ENCODE data around the gene EFNA4. TPM values are rescaled to one million over a fixed set of nuclear protein-coding genes. Genes with fewer than 3 reads are reported as not detected.

EFNA4 gene
- total and polyA plus RNA-seq, 9 of the 15 experiments (the other 6 are each of a cell fraction or from before 2014, with no cell fraction given), result 0.68 to 7.4 (median 6.1) TPM

DNA sequence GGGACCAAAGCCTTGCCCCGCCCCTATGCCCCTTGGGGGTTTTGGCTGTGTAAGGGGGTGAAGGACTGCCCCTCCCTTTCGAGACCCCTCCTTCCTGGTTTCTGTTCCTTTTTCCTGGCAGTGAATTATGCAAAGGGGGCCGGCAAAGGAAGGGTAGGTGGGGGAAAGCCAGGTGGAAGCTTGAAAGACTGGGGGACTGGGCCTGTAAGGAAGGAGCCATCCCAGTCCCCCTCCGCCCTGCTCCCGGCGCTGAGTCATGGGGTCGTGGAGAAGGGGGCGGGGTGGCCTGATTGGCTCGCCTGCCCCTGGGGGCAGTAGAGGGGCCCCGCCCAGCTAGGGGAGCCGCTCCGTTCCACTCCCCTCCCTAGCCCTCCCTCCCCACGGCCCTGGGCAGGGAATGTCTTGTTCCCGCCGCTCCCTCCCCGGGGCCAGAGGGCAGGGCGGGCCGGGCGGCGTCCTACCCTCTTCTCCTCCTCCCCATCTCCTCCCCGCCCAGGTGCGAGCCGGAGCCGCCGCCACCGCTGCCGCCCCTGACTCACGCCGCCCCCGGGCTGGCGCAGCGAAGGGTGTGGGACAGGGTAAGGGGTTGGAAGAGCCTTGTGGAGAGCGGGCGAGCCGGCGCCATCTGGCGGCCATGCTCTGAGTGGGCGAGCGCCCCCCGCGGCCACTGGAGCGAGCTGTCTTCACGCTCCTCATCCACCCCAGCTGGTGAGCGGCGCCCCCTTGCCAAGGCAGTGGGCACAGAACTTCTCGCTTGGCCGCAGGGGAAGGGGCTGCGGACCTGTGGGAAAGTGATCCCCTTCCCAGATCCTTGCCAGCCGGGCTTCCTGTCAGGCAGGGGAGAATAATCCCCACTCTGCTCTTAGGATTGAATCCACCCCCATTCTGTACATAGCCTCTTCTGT, 46.2 kb upstream of the EFNA4 start (continued):
- TF ChIP-seq ETV6 (IDR thresholded peaks at IDR 0.05; ENCODE audit: borderline replicate concordance in 1 of 2, low read depth in 2 of 2, low read length in 1 of 2) (0 out of 4 replicates have a peak, but pooled peaks of 1 of the 2 experiments have one; percentile 55), ETV6 (CRISPR knock-in tag; IDR thresholded peaks at IDR 0.05; ENCODE audit: borderline replicate concordance) (no peak), TRIM28 (IDR thresholded peaks at IDR 0.05) (peak; percentile 32; the same call in 1 of the 2 replicates), ARHGAP35 (IDR thresholded peaks at IDR 0.05; ENCODE audit: partially characterized antibody) (no peak), MEF2A (IDR thresholded peaks at IDR 0.05; ENCODE audit: control insufficient read depth, low read depth, low read length) (no peak), ZNF407 (IDR thresholded peaks at IDR 0.05; ENCODE audit: low read depth) (no peak), SPI1 (IDR thresholded peaks at IDR 0.05; ENCODE audit: borderline replicate concordance, low read depth, low read length) (no peak), CEBPG (CRISPR knock-in tag; IDR thresholded peaks at IDR 0.05) (no peak), CEBPG (tag; conservative IDR thresholded peaks at IDR 0.05 in 1 of 2, IDR thresholded peaks at IDR 0.05 in 1 of 2) (no peak), YBX1 (IDR thresholded peaks at IDR 0.05) (no peak), SNIP1 (IDR thresholded peaks at IDR 0.05; ENCODE audit: low read depth) (no peak), PTTG1 (tag; IDR thresholded peaks at IDR 0.05; ENCODE audit: low read depth) (no peak), ZNF408 (CRISPR knock-in tag; IDR thresholded peaks at IDR 0.05; ENCODE audit: low read depth) (no peak), GTF2E2 (tag; IDR thresholded peaks at IDR 0.05) (peak; percentile 25; the same call in 1 of the 2 replicates), ZBTB7A (IDR thresholded peaks at IDR 0.05; ENCODE audit: borderline replicate concordance, control insufficient read depth, low read depth, low read length) (peak; percentile 98), MEF2D (tag; conservative IDR thresholded peaks at IDR 0.05; ENCODE audit: low read depth) (no peak)
- TF ChIP-seq, protein P1, sequence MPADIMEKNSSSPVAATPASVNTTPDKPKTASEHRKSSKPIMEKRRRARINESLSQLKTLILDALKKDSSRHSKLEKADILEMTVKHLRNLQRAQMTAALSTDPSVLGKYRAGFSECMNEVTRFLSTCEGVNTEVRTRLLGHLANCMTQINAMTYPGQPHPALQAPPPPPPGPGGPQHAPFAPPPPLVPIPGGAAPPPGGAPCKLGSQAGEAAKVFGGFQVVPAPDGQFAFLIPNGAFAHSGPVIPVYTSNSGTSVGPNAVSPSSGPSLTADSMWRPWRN (IDR thresholded peaks at IDR 0.05; ENCODE audit: low read depth), result no peak
- TF ChIP-seq, protein P2, sequence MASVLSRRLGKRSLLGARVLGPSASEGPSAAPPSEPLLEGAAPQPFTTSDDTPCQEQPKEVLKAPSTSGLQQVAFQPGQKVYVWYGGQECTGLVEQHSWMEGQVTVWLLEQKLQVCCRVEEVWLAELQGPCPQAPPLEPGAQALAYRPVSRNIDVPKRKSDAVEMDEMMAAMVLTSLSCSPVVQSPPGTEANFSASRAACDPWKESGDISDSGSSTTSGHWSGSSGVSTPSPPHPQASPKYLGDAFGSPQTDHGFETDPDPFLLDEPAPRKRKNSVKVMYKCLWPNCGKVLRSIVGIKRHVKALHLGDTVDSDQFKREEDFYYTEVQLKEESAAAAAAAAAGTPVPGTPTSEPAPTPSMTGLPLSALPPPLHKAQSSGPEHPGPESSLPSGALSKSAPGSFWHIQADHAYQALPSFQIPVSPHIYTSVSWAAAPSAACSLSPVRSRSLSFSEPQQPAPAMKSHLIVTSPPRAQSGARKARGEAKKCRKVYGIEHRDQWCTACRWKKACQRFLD (CRISPR knock-in tag; IDR thresholded peaks at IDR 0.05), result no peak

Data from K562 (cell line).